ENCODE results near the gene GRK3. TPM values are rescaled to one million over a fixed set of nuclear protein-coding genes. Genes with fewer than 3 reads are reported as not detected.
"Not testable (repeated sequence)": the region's sequence is repeated elsewhere in the genome, so short reads cannot be mapped to it uniquely, and the experiment has no call there.

Gene GRK3
- total and polyA plus RNA-seq, 2 donors = 8.4 to 20.2 TPM

DNA sequence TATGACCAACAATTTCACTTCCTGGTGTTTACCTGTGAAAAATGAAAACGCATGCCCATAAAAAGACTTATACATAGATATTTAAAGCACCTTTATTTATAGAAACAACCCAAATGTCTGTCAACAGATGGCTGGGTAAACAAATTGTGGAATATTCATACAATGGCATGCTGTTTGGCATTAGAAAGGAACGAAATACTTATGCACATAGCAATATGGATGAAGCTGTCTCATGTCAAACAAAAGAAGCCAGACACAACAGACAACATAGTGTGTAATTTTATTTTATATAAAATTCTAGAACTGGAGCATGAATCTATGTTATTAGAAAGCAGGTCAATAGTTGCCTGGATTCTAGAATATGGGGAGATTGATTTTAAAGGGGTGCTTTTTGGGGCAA is 38.0 kb downstream of the GRK3 start:
- Histone ChIP-seq H3K36me3 (ENCODE audit: control insufficient read depth in 2 of 2, insufficient read depth in 2 of 2, low read length in 1 of 2) (no peaks in the 10 kb centered on the region), H3K4me3 (ENCODE audit: low read length in 2 of 2) (no peak overlapping the region), H3K4me1 (ENCODE audit: control insufficient read depth in 2 of 2, insufficient read depth in 2 of 2, low read length in 2 of 2) (peaks cover 5 to 9% of the 10 kb centered on the region in 2 donors), H3K27me3 (ENCODE audit: control insufficient read depth in 2 of 2, insufficient read depth in 1 of 2, low read length in 1 of 2) (no peaks in the 10 kb centered on the region), H3K27ac (ENCODE audit: low read depth in 1 of 2, low read length in 1 of 2) (no peak overlapping the region), H3K9me3 (ENCODE audit: control insufficient read depth in 2 of 2, insufficient read depth in 1 of 2, low read length in 1 of 2) (no peaks in the 10 kb centered on the region)
- no peak for DNase-seq (ENCODE audit: low read depth in 6 of 9, low spot score in 9 of 9)
- WGBS = 100% methylated on average over 2 of the region's 2 CpGs

DNA sequence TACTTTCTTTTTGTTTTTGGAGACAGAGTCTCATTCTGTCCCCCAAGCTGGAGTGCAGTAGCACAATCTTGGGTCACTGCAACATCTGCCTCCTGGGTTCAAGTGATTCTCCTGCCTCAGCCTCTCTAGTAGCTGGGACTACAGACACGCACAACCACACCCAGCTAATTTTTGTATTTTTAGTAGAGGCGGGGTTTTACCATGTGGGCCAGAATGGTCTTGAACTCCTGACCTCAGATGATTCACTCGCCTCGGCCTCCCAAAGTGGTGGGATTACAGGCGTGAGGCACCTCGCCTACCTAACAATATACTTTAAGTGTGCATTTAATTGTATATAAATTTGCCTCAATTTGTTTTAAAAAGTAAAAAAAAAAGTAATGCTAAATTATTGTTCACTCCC is 38.4 kb downstream of the GRK3 start:
- no peaks in the 10 kb centered on the region for H3K36me3 ChIP-seq (ENCODE audit: control insufficient read depth in 2 of 2, insufficient read depth in 2 of 2, low read length in 1 of 2)
- no peak overlapping the region for H3K4me3 ChIP-seq (ENCODE audit: low read length in 2 of 2)
- H3K27ac ChIP-seq (ENCODE audit: low read depth in 1 of 2, low read length in 1 of 2) = no peak overlapping the region
- no peaks in the 10 kb centered on the region for H3K27me3 ChIP-seq (ENCODE audit: control insufficient read depth in 2 of 2, insufficient read depth in 1 of 2, low read length in 1 of 2)
- WGBS = 97% methylated on average over 6 of the region's 6 CpGs
- peaks cover 7 to 9% of the 10 kb centered on the region in 2 donors for H3K4me1 ChIP-seq (ENCODE audit: control insufficient read depth in 2 of 2, insufficient read depth in 2 of 2, low read length in 2 of 2)
- H3K9me3 ChIP-seq (ENCODE audit: control insufficient read depth in 2 of 2, insufficient read depth in 1 of 2, low read length in 1 of 2) = no peaks in the 10 kb centered on the region
- DNase-seq (ENCODE audit: low read depth in 6 of 9, low spot score in 9 of 9) = no peak

DNA sequence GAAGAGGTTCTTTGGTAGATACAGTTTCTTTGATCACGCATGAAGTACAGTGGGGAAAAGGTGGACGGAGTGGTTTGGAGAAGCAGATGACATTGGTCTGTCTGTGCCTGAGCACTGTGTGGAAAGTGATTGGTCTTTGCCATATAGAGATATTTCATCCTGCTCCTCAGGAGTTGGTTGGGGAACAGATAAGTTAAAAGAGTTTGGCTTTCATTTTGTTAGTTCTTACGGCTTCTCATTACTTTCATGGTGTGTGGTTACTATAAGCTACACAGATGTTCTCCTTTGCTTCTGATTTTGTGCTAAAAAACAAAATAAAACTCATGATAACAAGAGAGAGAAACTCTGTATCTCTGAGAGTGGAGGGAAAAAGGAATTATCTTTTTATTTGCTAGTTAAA is 40.7 kb downstream of the GRK3 start:
- not testable (repeated sequence) for H3K36me3 ChIP-seq (ENCODE audit: control insufficient read depth in 2 of 2, insufficient read depth in 2 of 2, low read length in 1 of 2); H3K27me3 ChIP-seq (ENCODE audit: control insufficient read depth in 2 of 2, insufficient read depth in 1 of 2, low read length in 1 of 2); H3K9me3 ChIP-seq (ENCODE audit: control insufficient read depth in 2 of 2, insufficient read depth in 1 of 2, low read length in 1 of 2); H3K4me1 ChIP-seq (ENCODE audit: control insufficient read depth in 2 of 2, insufficient read depth in 2 of 2, low read length in 2 of 2); H3K27ac ChIP-seq (ENCODE audit: low read depth in 1 of 2, low read length in 1 of 2); H3K4me3 ChIP-seq (ENCODE audit: low read length in 2 of 2)
- peak in 2 of 9 donors; percentile 16 to 51 for DNase-seq (ENCODE audit: low read depth in 6 of 9, low spot score in 9 of 9)
- WGBS = 13% methylated on average over 3 of the region's 3 CpGs

DNA sequence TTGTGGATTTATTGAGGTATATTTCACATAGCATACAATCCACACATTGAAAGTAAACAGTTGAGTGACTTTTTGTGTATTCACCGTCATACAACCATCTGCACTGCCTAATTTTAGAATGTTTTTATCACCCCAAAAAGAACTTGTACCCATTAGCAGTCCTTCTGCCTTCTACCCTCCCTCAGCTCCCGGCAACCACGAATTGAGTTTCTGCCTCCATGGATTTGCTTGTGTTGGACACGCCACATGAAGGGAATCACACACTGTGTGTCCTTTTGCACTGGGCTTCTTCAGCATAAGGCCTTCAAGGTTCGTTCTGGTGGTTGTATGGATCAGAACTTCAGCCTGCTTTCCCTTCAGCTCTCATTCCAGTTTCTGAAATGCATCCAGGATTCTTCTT is 41.1 kb downstream of the GRK3 start:
- H3K36me3 ChIP-seq (ENCODE audit: control insufficient read depth in 2 of 2, insufficient read depth in 2 of 2, low read length in 1 of 2); DNase-seq (ENCODE audit: low read depth in 6 of 9, low spot score in 9 of 9); H3K27ac ChIP-seq (ENCODE audit: low read depth in 1 of 2, low read length in 1 of 2); H3K4me3 ChIP-seq (ENCODE audit: low read length in 2 of 2); H3K9me3 ChIP-seq (ENCODE audit: control insufficient read depth in 2 of 2, insufficient read depth in 1 of 2, low read length in 1 of 2); H3K4me1 ChIP-seq (ENCODE audit: control insufficient read depth in 2 of 2, insufficient read depth in 2 of 2, low read length in 2 of 2); H3K27me3 ChIP-seq (ENCODE audit: control insufficient read depth in 2 of 2, insufficient read depth in 1 of 2, low read length in 1 of 2): not testable (repeated sequence)
- WGBS = 93% methylated on average over 5 of the region's 5 CpGs

DNA sequence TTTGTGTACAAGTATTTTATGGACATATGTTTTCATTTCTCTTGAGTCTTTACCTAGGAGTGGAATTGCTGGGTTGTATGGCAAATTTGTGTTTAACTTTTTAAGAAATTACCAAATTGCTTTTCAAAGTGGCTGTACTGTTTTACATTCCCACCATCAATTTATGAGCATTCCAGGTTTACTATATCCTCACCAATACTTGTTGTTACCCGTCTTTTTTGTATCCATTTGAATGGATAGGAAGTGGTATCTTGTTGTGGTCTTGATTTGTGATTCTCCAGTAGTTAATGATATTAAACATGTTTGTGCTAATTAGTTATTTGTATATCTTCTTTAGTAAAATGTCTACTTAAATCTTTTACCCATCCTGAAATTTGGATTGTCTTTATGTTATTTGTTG is 46.8 kb downstream of the GRK3 start:
- H3K27ac ChIP-seq (ENCODE audit: low read depth in 1 of 2, low read length in 1 of 2); DNase-seq (ENCODE audit: low read depth in 6 of 9, low spot score in 9 of 9); H3K9me3 ChIP-seq (ENCODE audit: control insufficient read depth in 2 of 2, insufficient read depth in 1 of 2, low read length in 1 of 2); H3K4me1 ChIP-seq (ENCODE audit: control insufficient read depth in 2 of 2, insufficient read depth in 2 of 2, low read length in 2 of 2); H3K27me3 ChIP-seq (ENCODE audit: control insufficient read depth in 2 of 2, insufficient read depth in 1 of 2, low read length in 1 of 2); H3K36me3 ChIP-seq (ENCODE audit: control insufficient read depth in 2 of 2, insufficient read depth in 2 of 2, low read length in 1 of 2); H3K4me3 ChIP-seq (ENCODE audit: low read length in 2 of 2): not testable (repeated sequence)
- 97% methylated on average over 1 of the region's 1 CpG for WGBS

DNA sequence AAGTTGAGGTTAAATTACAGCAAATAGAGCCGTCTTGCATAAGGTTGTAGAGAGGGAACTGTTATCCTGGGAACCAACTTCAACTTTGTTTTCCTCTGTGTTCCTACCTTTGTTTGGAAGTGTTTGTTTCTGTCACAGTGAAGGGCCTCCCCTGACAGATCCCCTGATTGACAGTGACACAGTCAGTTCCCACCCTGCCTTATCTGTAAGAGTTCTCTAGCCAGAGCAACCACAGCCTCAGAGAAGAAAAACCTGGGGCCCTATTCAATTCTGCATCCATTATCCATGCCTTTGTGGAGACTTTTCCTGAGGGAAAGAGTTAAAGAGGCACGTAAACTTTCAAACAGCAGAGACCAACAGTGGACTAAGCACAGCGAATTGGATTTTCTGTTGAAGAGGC is 48.7 kb downstream of the GRK3 start:
- H3K27me3 ChIP-seq (ENCODE audit: control insufficient read depth in 2 of 2, insufficient read depth in 1 of 2, low read length in 1 of 2); H3K27ac ChIP-seq (ENCODE audit: low read depth in 1 of 2, low read length in 1 of 2); H3K4me3 ChIP-seq (ENCODE audit: low read length in 2 of 2); H3K9me3 ChIP-seq (ENCODE audit: control insufficient read depth in 2 of 2, insufficient read depth in 1 of 2, low read length in 1 of 2); DNase-seq (ENCODE audit: low read depth in 6 of 9, low spot score in 9 of 9); H3K4me1 ChIP-seq (ENCODE audit: control insufficient read depth in 2 of 2, insufficient read depth in 2 of 2, low read length in 2 of 2); H3K36me3 ChIP-seq (ENCODE audit: control insufficient read depth in 2 of 2, insufficient read depth in 2 of 2, low read length in 1 of 2): not testable (repeated sequence)
- WGBS = no CpG with 5 or more reads among the region's 3 CpGs

DNA sequence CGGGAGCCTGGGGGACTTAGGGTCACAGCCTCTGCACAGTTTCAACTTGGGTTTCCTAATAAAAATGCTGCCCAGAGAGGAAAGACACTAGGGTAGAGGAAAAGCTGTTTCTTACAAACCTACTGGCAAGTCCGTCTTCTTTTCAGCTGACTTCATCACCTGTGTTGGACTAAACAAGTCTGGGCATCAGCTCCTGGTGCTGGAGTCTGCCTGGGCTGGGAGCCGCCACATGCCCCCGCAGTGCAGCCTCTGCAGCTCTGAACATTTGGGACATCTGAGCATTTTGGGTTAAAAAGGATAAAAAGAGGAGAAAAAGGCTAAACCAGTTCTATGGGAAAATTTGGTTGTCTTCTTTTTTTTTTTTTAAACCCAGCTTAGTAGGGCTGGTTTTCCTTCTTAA is 49.1 kb downstream of the GRK3 start:
- WGBS = 94% methylated on average over 3 of the region's 4 CpGs

DNA sequence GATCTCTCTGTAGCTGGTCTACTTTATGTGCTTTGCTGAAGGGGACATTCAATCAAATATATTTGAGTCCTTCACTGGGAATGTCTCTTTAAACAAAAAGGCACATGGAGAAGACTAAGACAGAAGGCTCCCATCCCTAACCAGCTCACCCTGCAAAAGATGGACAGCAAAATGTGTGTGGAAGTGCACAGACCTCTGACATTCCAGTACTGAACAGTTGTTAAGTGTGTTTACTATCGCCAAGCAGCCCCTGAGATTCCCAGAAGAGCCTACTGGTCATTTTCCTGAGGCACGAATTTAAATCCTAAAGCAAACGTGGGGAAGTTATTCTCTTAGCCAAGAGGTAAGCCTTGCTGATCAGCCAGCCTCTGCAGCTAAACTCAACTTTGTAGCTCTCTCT is 50.3 kb downstream of the GRK3 start:
- H3K4me3 ChIP-seq (ENCODE audit: low read length in 2 of 2); H3K9me3 ChIP-seq (ENCODE audit: control insufficient read depth in 2 of 2, insufficient read depth in 1 of 2, low read length in 1 of 2); H3K4me1 ChIP-seq (ENCODE audit: control insufficient read depth in 2 of 2, insufficient read depth in 2 of 2, low read length in 2 of 2); DNase-seq (ENCODE audit: low read depth in 6 of 9, low spot score in 9 of 9); H3K36me3 ChIP-seq (ENCODE audit: control insufficient read depth in 2 of 2, insufficient read depth in 2 of 2, low read length in 1 of 2); H3K27ac ChIP-seq (ENCODE audit: low read depth in 1 of 2, low read length in 1 of 2); H3K27me3 ChIP-seq (ENCODE audit: control insufficient read depth in 2 of 2, insufficient read depth in 1 of 2, low read length in 1 of 2): not testable (repeated sequence)
- WGBS = 96% methylated on average over 3 of the region's 3 CpGs

More for the DNA sequence above, 49.1 kb downstream of the GRK3 start:
- H3K27ac ChIP-seq (ENCODE audit: low read depth in 1 of 2, low read length in 1 of 2); H3K4me1 ChIP-seq (ENCODE audit: control insufficient read depth in 2 of 2, insufficient read depth in 2 of 2, low read length in 2 of 2); H3K9me3 ChIP-seq (ENCODE audit: control insufficient read depth in 2 of 2, insufficient read depth in 1 of 2, low read length in 1 of 2); H3K36me3 ChIP-seq (ENCODE audit: control insufficient read depth in 2 of 2, insufficient read depth in 2 of 2, low read length in 1 of 2); H3K27me3 ChIP-seq (ENCODE audit: control insufficient read depth in 2 of 2, insufficient read depth in 1 of 2, low read length in 1 of 2); DNase-seq (ENCODE audit: low read depth in 6 of 9, low spot score in 9 of 9); H3K4me3 ChIP-seq (ENCODE audit: low read length in 2 of 2): not testable (repeated sequence)

DNA sequence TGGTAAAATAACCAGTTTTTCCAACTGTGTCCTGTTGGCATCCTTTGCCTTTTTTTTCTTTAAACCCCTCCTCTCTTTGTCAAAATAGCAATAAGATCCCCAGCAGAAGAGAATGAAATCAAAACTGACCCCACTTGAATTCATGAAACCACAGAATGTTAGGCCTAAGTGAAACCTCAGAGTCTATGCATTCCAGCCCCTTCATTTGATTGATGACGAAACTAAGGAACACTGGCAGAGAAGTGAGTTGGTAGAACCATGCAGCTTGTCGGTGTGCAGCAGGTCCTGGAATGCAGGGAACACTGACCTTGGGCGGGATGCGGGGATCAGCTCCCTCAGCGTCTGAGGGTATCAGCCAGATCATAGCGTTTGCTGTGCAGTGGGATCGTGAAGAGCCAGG is 57.5 kb downstream of the GRK3 start:
- Histone ChIP-seq H3K36me3 (ENCODE audit: control insufficient read depth in 2 of 2, insufficient read depth in 2 of 2, low read length in 1 of 2) (peaks cover 2 to 3% of the 10 kb centered on the region in 2 donors), H3K9me3 (ENCODE audit: control insufficient read depth in 2 of 2, insufficient read depth in 1 of 2, low read length in 1 of 2) (no peaks in the 10 kb centered on the region), H3K27me3 (ENCODE audit: control insufficient read depth in 2 of 2, insufficient read depth in 1 of 2, low read length in 1 of 2) (no peaks in the 10 kb centered on the region), H3K4me1 (ENCODE audit: control insufficient read depth in 2 of 2, insufficient read depth in 2 of 2, low read length in 2 of 2) (peaks cover 28 to 63% of the 10 kb centered on the region in 2 donors), H3K27ac (ENCODE audit: low read depth in 1 of 2, low read length in 1 of 2) (no peak overlapping the region), H3K4me3 (ENCODE audit: low read length in 2 of 2) (no peak overlapping the region)
- 93% methylated on average over 7 of the region's 7 CpGs for WGBS
- DNase-seq (ENCODE audit: low read depth in 6 of 9, low spot score in 9 of 9) = no peak

DNA sequence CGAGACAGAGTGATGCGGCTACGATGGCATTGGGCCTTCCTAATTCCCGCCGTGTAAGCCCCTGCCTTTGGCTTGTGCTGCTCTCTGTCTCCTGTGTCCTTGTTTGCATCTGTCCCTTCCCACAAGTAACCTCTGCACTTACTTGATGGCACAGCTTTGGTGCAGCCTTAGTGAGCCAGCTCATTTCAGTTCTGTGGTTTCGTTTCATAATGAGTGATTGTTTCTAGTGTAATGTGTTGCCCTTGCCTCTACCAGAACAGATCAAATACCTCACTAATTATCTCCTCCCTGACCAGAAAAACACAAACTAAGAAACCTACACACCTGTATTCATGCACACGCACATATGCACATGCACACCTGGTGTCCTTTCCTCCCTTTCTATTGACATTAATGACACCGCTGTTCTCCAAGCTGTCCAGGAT is 58.8 kb downstream of the GRK3 start:
- no peak for DNase-seq (ENCODE audit: low read depth in 6 of 9, low spot score in 9 of 9)
- 84% methylated on average over 8 of the region's 8 CpGs for WGBS
- H3K36me3 ChIP-seq (ENCODE audit: control insufficient read depth in 2 of 2, insufficient read depth in 2 of 2, low read length in 1 of 2) = peaks cover 2 to 3% of the 10 kb centered on the region in 2 donors
- H3K27ac ChIP-seq (ENCODE audit: low read depth in 1 of 2, low read length in 1 of 2) = peak overlapping the region in 1 of 2 donors; percentile 48
- no peaks in the 10 kb centered on the region for H3K9me3 ChIP-seq (ENCODE audit: control insufficient read depth in 2 of 2, insufficient read depth in 1 of 2, low read length in 1 of 2)
- H3K27me3 ChIP-seq (ENCODE audit: control insufficient read depth in 2 of 2, insufficient read depth in 1 of 2, low read length in 1 of 2) = no peaks in the 10 kb centered on the region
- H3K4me1 ChIP-seq (ENCODE audit: control insufficient read depth in 2 of 2, insufficient read depth in 2 of 2, low read length in 2 of 2) = peaks cover 30 to 66% of the 10 kb centered on the region in 2 donors
- no peak overlapping the region for H3K4me3 ChIP-seq (ENCODE audit: low read length in 2 of 2)

Measured in thymus (tissue), 11 donors.